ENCODE measurements around the gene COQ8A.
A peak's percentile ranks its signal among the peaks of the same experiment; 100 is the strongest.
"Not testable (repeated sequence)": the region's sequence is repeated elsewhere in the genome, so short reads cannot be mapped to it uniquely, and the experiment has no call there.

The COQ8A gene

DNA sequence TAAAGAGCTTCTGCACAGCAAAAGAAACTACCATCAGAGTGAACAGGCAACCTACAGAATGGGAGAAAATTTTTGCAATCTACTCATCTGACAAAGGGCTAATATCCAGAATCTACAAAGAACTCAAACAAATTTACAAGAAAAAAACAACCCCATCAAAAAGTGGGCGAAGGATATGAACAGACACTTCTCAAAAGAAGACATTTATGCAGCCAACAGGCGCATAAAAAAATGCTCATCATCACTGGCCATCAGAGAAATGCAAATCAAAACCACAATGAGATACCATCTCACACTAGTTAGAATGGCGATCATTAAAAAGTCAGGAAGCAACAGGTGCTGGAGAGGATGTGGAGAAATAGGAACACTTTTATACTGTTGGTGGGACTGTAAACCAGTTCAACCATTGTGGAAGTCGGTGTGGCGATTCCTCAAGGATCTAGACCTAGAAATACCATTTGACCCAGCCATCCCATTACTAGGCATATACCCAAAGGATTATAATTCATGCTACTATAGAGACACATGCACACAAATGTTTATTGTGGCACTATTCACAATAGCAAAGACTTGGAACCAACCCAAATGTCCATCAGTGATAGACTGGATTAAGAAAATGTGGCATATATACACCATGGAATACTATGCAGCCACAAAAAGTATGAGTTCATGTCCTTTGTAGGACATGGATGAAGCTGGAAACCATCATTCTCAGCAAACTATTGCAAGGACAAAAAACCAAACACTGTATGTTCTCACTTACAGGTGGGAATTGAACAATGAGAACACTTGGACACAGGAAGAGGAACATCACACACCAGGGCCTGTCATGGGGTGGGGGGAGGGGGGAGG lies 10.6 kb upstream of the COQ8A start:
- DNase-seq, result not testable (repeated sequence)

DNA sequence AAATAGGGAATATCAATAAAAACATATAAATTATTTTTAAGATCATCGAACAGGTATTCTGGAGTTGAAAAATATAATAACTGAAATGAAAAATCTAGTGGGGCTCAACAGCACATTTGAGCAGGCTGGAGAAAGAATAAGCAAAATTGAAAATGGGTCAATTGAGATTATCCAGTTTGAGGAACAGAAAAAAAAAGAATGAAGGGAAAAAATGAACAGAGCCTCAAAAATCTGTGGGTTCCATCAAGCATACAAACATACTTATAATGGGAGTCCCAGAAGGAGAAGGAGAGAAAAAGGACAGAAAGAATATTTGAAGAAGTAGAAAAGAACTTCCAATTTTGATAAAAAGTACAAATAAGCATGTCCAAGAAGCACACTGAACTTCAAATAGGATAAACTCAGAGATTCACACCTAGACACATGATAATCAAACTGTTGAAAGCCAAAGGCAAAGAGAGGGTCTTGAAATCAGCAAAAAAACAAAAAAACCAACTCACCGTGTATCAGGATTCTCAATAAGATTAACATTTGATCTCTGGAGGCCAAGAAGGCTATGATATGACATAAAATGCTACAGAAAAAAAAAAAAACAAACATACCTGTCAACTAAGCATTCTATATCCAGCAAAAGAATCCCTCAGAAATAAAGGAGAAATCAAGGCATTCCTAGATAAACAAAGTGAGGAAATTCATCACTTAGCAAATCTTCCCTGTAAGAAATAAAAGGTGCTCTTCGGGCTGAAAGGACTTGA lies 5.4 kb upstream of the COQ8A start:
- DNase-seq, result no peak

DNA sequence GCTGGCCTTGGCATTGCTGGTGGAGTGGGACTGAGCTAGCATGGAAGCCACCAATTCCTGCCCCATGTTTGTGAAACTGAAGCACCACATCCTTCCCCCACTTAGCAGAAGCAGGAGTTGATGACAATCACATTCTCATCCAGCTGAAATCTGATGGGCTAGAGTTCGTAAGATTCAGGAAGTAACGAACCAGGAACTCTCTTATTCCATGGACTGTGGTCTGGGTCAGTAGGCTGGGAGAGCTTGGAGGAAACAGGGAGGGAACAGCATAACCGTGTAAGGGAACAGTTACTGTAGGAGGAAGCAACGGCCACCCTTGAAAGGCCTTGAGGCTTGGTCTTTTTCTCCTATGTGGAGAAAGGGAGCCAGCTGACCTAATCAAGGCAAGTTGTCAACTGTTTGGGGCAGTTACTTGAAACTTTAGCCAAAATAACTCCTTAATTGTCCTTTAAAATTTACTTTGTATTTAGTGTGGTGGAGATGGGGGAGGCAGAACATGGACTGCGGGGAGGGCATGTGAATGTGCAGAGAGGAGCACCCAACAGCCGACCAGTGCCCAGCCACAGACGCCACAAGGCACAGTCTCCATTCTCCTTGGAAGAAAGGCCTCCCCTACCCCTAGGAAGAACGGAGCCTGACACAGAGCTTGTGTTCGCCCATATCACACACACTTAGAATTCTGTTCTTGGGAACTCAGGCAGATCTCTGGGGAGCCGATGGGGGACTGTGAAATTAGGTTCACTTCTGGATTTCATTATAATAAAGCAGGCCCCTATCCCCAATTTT lies 2.0 kb upstream of the COQ8A start:
- no peak for DNase-seq

DNA sequence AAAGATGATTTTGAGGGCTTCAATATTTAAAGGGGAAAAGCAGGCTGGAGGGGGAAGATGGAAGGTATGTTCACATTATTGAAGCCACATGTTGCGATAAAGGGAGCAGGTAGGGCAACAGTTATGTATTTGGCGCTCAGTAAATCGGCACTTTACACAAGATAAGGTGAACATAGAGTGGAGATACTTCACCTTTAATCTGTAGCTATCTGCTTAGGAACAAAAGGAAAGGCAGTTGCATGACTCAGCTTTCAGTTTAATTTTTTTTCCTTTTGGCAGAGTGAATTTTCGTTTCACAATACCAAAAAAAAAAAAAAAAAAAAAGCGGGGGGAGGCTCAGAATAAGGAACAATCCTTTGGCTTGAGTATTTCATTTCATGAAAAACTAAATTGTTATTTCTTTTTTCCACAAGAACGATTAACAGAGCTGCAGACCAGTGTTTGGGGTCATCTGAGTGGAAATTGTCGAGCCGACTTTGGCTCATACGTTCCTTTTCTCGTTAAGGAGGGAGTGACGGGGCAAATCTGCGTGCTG lies 1.1 kb upstream of the COQ8A start:
- DNase-seq, result no peak

- peak; percentile 74 for DNase-seq
Observed at GRCh38 chr1:226939438-226940028, 561 bp upstream of the COQ8A start.

- no peak for DNase-seq
Observed at GRCh38 chr1:226940806-226941067, 643 bp downstream of the COQ8A start.

GRCh38 chr1:226942392-226942791 lies 2.3 kb downstream of the COQ8A start:
- no peak for DNase-seq

GRCh38 chr1:226943156-226943555 lies 3.1 kb downstream of the COQ8A start:
- DNase-seq, result no peak

DNA sequence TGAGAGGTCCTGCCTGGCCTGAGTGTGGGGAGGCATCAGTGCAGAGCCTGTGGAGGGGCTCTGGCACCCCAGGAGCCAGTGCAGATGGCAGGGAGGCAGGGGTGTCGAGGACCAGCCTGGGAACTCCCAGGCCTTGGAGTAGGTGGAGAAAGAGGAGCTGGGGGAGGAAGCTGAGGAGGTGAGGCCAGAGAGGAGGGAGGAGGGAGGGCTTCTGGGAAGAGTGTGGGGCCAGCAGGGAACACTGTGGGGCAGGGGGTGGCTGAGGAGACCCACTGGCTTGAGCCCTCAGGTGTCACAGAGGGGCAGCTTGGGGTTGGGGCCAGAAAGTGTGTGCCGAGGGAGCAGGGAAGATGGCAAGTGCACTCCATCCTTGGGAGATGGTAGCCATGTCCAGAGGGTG lies 3.8 kb downstream of the COQ8A start:
- no peak for DNase-seq

DNA sequence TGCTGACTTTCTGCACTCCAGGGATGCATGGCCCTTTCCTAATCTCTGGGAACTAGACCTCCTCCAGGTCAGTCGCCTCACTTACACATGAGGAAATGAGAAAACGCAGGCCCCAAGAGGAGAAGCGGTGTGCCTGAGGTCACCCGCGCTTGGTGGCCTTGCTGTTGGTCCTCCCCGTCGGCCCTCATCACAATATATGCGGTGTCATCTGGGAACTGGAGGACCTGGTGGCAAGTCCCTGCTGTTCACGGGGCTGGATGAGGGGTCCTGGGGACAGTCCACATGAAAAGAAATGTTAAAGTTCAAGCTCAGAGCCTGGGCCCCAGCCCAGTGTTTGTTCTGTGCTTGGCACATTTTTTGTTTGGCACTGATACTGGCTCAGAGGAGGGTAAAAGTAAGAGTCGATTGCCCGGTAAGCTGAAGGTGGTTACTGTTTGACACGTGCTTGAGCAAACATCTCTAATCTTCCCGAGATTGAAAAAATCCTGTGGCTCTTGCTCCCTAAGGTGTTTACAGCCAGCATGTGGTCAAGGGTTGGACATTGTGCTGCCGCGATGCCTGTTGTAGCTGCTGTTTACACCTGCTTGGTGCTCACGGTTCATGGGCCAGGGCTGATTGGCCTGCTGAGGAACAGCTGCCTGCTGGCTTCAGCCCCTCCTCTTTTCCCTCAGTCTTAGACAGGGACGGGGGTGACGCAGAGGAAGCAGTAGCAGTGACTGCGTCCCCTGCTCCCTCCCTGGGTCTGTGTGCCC lies 5.2 kb downstream of the COQ8A start:
- DNase-seq, result no peak

DNA sequence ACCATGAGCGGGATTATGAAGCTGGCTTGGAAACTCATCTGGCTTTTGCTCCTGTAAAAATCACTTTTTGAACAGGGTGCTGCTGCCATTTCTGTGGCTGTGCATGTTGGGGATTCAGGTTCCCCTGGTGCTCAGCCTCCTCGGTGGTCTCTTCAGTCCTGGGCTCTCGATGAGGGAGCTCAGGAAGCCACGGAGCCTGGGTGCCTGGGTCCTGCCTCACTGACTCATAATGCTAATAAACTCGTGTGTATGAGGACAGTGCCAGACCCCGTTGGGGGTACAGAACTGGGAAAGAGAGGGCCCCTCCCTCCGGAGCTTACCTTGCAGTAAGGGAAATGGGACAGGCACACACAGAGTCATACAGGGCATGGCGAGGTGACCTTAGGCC lies 5.8 kb downstream of the COQ8A start:
- DNase-seq, result no peak

- no peak for DNase-seq
Observed at GRCh38 chr1:226946285-226946684, 6.2 kb downstream of the COQ8A start.

- peak; percentile 12 for DNase-seq
Observed at GRCh38 chr1:226946841-226947240, 6.7 kb downstream of the COQ8A start.

DNA sequence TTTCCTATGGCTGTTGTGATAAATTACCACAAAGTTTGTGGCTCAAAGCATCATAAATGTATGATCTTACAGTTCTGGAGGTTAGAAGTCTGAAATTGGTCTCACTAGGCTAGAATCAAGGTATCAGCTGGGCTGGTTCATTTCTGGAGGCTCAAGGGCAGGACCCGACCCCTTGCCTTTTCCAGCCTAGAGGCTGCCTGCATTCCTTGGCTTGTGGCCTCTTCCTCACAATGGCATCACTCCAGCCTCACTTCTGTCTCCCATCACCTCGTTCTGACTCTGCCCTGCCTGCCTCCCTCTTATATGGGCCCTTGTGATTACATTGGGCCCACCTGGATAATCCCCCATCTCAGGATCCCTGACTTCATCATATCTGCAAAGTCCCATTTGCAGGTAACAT lies 8.0 kb downstream of the COQ8A start:
- DNase-seq, result no peak

DNA sequence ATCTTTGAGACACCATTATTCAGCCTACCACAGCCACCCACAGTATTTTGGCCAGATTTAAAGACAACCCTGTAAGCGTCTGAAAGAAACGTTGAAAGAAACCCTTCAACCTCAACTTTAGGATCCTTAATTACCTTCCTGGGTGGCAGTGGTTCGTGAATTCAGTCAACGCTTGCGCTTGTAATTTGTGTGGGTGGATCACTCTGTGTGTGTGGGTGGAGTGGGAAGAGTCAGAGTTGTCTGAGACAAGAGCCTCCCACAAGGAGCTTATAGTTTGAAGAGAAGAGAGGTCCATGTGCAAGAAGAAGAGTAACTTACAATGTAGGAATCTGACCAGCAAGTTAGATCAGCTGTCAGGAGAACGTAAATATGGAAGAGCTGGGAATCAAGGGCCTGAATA lies 8.4 kb downstream of the COQ8A start:
- no peak for DNase-seq

- DNase-seq, result no peak
Observed at GRCh38 chr1:226948996-226949395, 8.9 kb downstream of the COQ8A start.

GRCh38 chr1:226949401-226949800 lies 9.3 kb downstream of the COQ8A start:
- no peak for DNase-seq

- no peak for DNase-seq
Observed at GRCh38 chr1:226950316-226950715, 10.2 kb downstream of the COQ8A start.

- no peak for DNase-seq
Observed at GRCh38 chr1:226950871-226951270, 10.8 kb downstream of the COQ8A start.

DNA sequence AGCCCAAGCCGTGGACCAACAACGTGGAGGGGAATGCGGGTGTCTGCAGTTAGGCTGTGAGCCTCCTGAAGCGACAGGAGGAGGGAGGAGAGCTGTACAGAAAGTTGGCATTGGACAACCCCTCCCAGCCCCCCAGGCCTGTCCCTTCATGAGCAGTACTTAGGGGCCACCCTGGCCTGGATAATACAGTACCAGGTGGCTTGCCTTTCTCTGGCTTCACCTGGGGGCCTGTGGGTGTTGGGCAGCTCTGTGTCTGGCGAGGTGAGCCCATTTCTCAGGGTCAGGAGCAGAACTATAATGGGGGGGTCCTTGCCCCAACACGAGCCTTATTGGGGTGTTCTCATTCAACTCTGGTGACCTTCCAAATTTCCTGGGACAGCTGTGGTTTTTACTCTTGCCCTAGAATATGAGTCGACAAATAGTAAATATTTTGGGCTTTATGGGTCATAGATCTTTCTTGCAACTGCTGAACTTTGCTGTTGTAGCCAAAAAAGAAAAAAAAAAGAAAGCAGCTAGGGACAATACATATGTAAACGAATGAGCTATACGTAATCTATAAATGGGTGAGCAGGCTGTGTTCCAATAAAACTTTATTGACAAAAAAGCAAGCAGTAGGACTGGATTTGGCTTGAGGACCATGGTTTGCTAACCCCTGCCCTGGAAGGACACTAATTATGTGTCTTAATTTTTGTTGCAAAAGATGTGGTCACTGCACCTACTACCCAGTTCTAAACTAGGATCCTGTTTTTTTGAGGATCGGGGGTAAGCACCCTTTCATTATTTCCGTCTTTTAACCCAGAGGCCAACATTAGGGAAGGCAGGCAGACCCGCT lies 11.4 kb downstream of the COQ8A start:
- no peak for DNase-seq

- no peak for DNase-seq
Observed at GRCh38 chr1:226952118-226952441, 12.0 kb downstream of the COQ8A start.

All from EL (cell line).